ENCODE measurements around the gene PREB.

Gene PREB

GRCh38 chr2:27095745-27096651 lies 38.4 kb downstream of the PREB start:
- no peak for DNase-seq (ENCODE audit: low read depth in 3 of 3)

DNA sequence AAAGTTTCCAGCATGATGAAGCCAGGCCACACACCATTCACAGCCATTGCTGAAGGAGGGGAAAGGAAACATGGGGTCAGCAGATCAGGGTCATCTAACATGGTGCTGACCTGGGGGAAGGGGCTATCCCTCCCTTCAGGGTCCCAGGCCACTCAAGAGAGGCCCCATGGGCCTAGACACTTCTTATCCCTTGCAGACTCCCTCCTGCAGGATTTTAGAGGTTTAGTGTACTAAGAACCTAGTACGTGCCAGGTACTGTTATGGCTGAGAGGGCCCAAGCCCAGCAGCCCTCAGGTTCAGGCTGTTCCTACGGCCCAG lies 39.0 kb downstream of the PREB start:
- no peak for DNase-seq (ENCODE audit: low read depth in 3 of 3)

DNA sequence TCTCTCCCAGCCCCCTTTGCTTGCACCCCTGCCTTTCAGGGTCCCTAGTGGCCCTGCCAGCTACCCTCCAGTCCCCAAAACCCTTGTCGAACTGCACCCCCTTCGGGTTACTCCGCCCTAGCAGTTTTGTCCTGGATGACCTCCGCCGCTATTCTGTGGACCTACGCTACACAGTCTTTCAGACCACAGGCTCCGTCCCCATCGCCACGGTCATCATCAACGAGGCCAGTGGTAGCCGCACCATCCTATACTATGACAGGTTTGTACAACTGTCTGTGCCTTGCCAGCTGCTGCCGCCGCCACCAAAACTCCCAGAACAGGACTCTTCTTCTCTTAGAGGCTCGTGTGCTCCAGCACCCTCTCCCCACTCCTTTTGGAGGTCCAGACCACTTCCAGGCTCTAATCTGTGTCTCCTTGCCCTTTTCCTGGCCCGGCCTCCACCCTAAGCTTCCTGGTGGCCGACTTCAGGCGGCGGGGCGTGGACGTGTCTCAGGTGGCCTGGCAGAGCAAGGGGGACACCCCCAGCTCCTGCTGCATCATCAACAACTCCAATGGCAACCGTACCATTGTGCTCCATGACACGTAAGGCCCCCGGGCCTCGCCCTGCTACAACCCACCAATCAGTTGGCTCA lies 40.0 kb downstream of the PREB start:
- no peak for DNase-seq (ENCODE audit: low read depth in 3 of 3)

- no peak for DNase-seq (ENCODE audit: low read depth in 3 of 3)
Observed at GRCh38 chr2:27093430-27094352, 40.7 kb downstream of the PREB start.

GRCh38 chr2:27092696-27093429 lies 41.6 kb downstream of the PREB start:
- DNase-seq (ENCODE audit: low read depth in 3 of 3), result no peak

DNA sequence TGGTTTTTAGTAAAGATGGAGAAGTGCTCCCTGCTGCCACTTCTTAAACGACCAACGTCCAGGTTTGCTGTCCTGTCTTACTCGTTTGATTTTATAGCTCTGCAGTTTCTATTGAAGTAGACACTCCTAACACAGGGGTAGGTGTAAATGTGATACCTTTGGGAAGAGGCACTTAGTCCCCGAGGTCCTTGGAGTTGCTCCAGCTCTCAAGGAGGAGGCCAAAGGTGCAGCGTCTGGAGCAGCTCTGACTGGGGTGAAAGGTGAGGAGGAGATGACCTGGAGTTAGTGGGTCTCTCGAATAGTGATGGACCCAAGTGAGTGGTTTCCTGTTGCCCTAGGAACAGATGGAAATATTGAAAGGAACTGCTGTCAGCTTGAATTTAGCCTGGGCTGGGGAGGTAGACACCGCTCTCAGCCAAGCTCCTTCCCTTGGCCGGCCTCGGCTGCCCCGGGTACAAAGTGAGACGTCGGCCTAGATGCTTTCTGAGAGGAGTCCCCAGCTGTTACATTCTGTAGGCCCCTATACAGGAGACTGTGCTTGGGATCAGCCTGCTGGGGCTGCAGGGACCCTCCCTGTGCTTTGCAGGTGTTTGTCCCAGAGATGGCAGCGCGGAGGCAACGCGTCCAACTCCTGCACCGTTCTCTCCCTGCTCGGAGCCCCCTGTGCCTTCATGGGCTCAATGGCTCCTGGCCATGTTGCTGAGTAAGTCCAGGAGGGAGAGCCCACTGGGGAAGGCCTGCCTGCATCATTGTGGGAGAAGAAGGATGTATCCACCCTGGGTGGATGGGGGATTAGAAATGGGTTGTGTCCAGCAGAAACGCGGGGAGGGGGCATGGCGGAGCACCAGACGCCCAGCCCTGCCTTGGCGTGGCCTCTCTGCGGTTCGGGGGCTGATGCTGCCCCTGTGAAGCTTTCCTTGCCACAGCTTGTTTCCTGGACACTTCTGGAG lies 42.4 kb downstream of the PREB start:
- DNase-seq (ENCODE audit: low read depth in 3 of 3), result no peak

GRCh38 chr2:27089111-27089954 lies 45.1 kb downstream of the PREB start:
- DNase-seq (ENCODE audit: low read depth in 3 of 3), result no peak

DNA sequence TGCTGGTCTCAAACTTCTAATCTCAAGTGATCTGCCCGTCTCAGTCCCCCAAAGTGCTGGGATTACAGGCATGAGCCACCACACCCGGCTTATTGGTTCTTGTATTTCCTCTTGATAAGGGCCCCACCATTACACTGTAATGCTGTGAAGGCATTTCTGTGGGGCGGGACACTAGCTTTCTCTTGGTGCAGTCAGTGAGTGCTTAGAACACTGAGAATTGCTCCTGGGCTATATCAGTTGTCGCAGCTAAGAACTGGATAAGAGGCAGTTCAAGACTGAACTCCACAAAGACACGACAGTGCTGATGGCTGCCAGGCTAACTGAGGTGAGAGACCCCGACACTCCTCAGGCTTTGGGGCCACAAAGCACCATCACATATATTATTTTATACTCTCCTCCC lies 45.8 kb downstream of the PREB start:
- no peak for DNase-seq (ENCODE audit: low read depth in 3 of 3)

- DNase-seq (ENCODE audit: low read depth in 3 of 3), result no peak
Observed at GRCh38 chr2:27087823-27088410, 46.5 kb downstream of the PREB start.

GRCh38 chr2:27086724-27087593 lies 47.5 kb downstream of the PREB start, which contains the start of gene KHK:
TSS of gene KHK (plus strand) at chr2:27086772. CDS start at chr2:27087260, 488 bp downstream.
- no peak for DNase-seq (ENCODE audit: low read depth in 3 of 3)

DNA sequence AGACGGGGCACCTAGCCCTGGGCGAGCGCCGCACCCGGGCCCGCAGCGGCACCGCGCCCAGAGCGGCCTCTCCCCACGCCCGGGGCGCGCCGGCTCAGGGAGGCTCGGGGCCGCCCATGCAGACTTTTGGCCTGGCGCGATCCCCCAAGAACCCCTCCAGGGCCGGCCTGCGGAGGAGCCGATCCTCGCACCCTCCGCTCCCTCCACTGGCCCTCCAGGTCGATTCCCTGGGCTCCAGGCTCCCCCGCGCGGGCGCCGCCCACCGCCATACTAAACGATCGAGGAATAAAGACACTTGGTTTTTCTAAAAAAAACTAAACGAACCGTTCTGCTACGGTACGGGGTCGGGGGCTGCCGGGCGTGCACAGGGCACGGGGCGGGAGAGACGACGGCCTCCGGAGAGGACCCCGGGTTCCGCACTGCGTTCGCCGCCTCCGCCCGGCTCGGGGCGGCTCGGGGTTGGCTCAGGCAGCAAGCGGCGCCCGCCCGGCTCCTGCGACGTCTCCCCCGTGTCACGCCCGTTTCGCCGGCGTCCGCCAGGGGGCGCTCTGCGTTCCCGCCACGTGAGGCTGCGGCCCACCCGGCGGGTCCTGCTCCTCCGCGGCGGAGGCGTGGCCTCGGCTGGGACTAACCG lies 48.2 kb downstream of the PREB start:
- peak; percentile 96 to 99 (median 98) for DNase-seq (ENCODE audit: low read depth in 3 of 3)

GRCh38 chr2:27085673-27086089 lies 48.8 kb downstream of the PREB start:
- peak in 2 of 3 experiments; percentile 19 to 24 for DNase-seq (ENCODE audit: low read depth in 3 of 3)

GRCh38 chr2:27085062-27085672 lies 49.3 kb downstream of the PREB start:
- no peak for DNase-seq (ENCODE audit: low read depth in 3 of 3)

DNA sequence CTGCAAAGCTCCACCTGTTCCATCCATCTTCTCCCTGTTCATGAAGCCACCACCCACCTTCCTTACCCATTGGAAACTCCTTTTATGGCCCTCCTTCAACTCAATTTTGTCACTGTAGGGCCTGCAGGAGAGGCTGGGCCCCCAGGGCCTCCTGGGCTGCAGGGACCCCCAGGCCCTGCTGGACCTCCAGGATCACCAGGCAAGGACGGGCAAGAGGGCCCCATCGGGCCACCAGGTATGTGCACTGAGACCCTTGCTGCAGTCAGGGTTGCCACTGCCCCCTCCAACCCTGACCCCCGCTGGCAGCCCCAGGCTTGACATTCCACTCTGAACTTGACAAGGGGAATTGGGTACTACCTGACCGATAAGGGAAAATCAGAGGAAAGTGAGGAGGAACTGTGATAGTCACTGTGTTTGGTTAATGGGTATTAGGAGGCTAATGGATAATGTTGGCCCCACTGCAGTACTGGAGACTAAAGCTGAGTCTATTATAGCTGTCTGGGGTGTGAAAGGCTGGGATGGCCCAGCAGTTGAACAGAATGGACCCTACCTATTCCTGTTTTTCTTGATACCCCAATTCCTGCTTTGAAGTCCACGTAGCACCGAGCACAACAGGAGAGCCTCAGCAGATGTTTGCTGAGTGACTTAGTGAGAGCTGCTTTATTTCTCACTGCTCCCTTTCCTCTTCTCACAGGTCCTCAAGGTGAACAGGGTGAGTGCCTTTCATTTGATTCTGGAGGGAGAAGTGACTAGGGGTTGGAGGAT lies 50.0 kb downstream of the PREB start:
- no peak for DNase-seq (ENCODE audit: low read depth in 3 of 3)

DNA sequence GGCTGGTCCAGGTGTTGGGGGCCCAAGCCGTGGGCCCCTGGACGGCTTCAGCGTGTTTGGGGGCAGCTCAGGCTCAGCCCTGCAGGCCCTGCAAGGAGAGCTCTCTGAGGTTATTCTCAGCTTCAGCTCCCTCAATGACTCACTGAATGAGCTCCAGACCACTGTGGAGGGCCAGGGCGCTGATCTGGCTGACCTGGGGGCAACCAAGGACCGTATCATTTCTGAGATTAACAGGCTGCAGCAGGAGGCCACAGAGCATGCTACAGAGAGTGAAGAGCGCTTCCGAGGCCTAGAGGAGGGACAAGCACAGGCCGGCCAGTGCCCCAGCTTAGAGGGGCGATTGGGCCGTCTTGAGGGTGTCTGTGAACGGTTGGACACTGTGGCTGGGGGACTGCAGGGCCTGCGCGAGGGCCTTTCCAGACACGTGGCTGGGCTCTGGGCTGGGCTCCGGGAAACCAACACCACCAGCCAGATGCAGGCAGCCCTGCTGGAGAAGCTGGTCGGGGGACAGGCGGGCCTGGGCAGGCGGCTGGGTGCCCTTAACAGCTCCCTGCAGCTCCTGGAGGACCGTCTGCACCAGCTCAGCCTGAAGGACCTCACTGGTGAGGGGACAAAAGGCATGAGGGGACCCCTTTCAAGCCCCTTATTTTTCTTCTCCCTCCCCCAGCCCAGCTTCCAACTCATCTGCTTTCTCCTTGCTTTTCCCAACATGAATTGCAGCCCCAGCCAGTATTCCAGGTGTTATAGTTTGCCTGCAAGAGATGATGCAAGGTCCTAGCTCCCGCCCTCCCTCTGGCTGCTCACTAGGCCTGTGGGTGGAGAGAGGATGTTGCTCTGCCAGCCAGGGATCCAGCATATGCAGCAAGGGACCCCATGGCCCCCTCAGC lies 50.8 kb downstream of the PREB start:
- DNase-seq (ENCODE audit: low read depth in 3 of 3), result no peak

All from stimulated activated CD4-positive, alpha-beta T cell treated with anti-CD3 and anti-CD28 coated beads, TNF-alpha, amount 100 ng/mL, for 4 hours (primary cell).